Transverse colon (tissue), 4 donors: Measurements from ENCODE around the gene SUSD4. TPM values are rescaled to one million over a fixed set of nuclear protein-coding genes. Genes with fewer than 3 reads are reported as not detected.

Experiments used
- DNase-seq: peaks from one replicate; pipeline ENCODE4 v3.0.0-alpha.2; 2019
- H3K27ac ChIP-seq, 4 donors: fragments of 200-600 bp; sonication (generic); 2 replicates each; pipeline ENCODE4 v1.5.1; 2016 to 2018; ENCODE audit warnings: inconsistent platforms in 4 of 4
- H3K27me3 ChIP-seq: fragments of 200-600 bp; sonication (generic); 2 replicates; pipeline ENCODE4 v1.5.1; 2017; ENCODE audit warnings: inconsistent platforms
- H3K36me3 ChIP-seq, 4 donors: fragments of 200-600 bp; sonication (generic); 2 replicates each; pipeline ENCODE4 v1.5.1; 2017 to 2019; ENCODE audit warnings: inconsistent platforms in 4 of 4
- H3K4me1 ChIP-seq, 4 donors: fragments of 200-600 bp; sonication (generic); 2 replicates each; pipeline ENCODE4 v1.5.1; 2017 to 2020; ENCODE audit warnings: inconsistent platforms in 4 of 4
- H3K4me3 ChIP-seq, 4 donors: fragments of 200-600 bp; sonication (generic); 1 replicate in 1 of 4; 2 replicates in 3 of 4; pipeline versions ENCODE4 v1.5.1 to v1.6.1; 2017 to 2019; ENCODE audit warnings: inconsistent platforms in 4 of 4
- H3K9me3 ChIP-seq, 2 donors: fragments of 200-600 bp; sonication (generic); 2 replicates each; pipeline ENCODE4 v1.5.1; 2017 to 2019; ENCODE audit warnings: inconsistent platforms in 2 of 2
- EP300 ChIP-seq: sonication (generic); formaldehyde crosslinking; IDR thresholded peaks from one replicate; pipeline ENCODE4 v1.6.1; 2017; ENCODE audit warnings: antibody characterized with exemption, low read depth
- POLR2A ChIP-seq: fragments of 450-650 bp; IDR thresholded peaks from one replicate; pipeline ENCODE4 v1.6.1; 2016; ENCODE audit warnings: antibody characterized with exemption, mild to moderate bottlenecking, moderate library complexity
- POLR2AphosphoS5 ChIP-seq, 3 donors: sonication (generic); formaldehyde crosslinking; IDR thresholded peaks; one replicate each; pipeline ENCODE4 v1.6.1; 2016; ENCODE audit warnings: antibody characterized with exemption in 3 of 3
- WGBS, 2 donors: methylation state at CpG; one replicate each; pipeline ENCODE4 v1.1.5; 2018; ENCODE audit warnings: low coverage in 1 of 2; 5-methylcytosine and 5-hydroxymethylcytosine counted together
- in situ Hi-C, 4 donors: fragments of 200-750 bp; cut with MboI; loops; one replicate each; pipeline versions ENCODE4 v1.15.0 to v1.15.1; 2017; ENCODE audit warnings: low sequenced_read_pairs in 3 of 4, low pct_ligation_motif_present in 1 of 4, low pct_unique_long_range_greater_than_20kb in 1 of 4
- intact Hi-C: fragments of 100-400 bp; cut with DNase I; formaldehyde crosslinking; loops from one replicate; pipeline ENCODE4 v1.15.1; 2023; ENCODE audit warnings: low total_unique reads
- total RNA-seq, 4 donors: library from RNA; depleted of rRNA; stranded (reverse); fragments of >200 nt; gene quantifications; one replicate each; pipeline ENCODE4 v1.1.0, GENCODE V29; 2016
- TF ChIP-seq, protein P1 (sequence below), 5 experiments: fragments of 200-600 bp in 3 of 5; fragments of 450-650 bp in 2 of 5; sonication (generic) in 3 of 5; IDR thresholded peaks; 1 replicate in 2 of 5; 2 replicates in 3 of 5; pipeline ENCODE4 v1.5.1; 2016 to 2017; ENCODE audit warnings: antibody characterized with exemption in 5 of 5, inconsistent platforms in 3 of 5, mild to moderate bottlenecking in 2 of 5, moderate library complexity in 1 of 5

SUSD4 gene
- total RNA-seq, 4 donors from 2014 or later: 0.32 to 1.2 TPM; not detected in 2

GRCh38 chr1:223312705-223313414, 51.1 kb downstream of the SUSD4 start:
- TF ChIP-seq, protein P1, sequence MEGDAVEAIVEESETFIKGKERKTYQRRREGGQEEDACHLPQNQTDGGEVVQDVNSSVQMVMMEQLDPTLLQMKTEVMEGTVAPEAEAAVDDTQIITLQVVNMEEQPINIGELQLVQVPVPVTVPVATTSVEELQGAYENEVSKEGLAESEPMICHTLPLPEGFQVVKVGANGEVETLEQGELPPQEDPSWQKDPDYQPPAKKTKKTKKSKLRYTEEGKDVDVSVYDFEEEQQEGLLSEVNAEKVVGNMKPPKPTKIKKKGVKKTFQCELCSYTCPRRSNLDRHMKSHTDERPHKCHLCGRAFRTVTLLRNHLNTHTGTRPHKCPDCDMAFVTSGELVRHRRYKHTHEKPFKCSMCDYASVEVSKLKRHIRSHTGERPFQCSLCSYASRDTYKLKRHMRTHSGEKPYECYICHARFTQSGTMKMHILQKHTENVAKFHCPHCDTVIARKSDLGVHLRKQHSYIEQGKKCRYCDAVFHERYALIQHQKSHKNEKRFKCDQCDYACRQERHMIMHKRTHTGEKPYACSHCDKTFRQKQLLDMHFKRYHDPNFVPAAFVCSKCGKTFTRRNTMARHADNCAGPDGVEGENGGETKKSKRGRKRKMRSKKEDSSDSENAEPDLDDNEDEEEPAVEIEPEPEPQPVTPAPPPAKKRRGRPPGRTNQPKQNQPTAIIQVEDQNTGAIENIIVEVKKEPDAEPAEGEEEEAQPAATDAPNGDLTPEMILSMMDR (IDR thresholded peaks at IDR 0.05): no peak
- no peak for TF ChIP-seq EP300
- no peak for TF ChIP-seq POLR2AphosphoS5 (IDR thresholded peaks at IDR 0.05)
- DNase-seq: no peak
- WGBS, 2 donors: 51 to 58% methylated on average over 4 to 5 of the region's 5 CpGs
- H3K27ac ChIP-seq: no peak overlapping the region
- H3K4me3 ChIP-seq: no peak overlapping the region
- in situ Hi-C loops (no loop called here), intact Hi-C loops (no loop called here)
- H3K9me3 ChIP-seq: no peaks in the 10 kb centered on the region
- no peaks in the 10 kb centered on the region for H3K4me1 ChIP-seq
- H3K27me3 ChIP-seq: no peaks in the 10 kb centered on the region
- no peaks in the 10 kb centered on the region for H3K36me3 ChIP-seq

- no peaks in the 10 kb centered on the region for H3K36me3 ChIP-seq
- H3K27ac ChIP-seq: no peak overlapping the region
- no peak for TF ChIP-seq POLR2A
- no peak for TF ChIP-seq EP300
- intact Hi-C loops (no loop called here), in situ Hi-C loops (no loop called here)
- DNase-seq: no peak
- H3K27me3 ChIP-seq: no peaks in the 10 kb centered on the region
- H3K4me1 ChIP-seq: no peaks in the 10 kb centered on the region
- no peaks in the 10 kb centered on the region for H3K9me3 ChIP-seq
- H3K4me3 ChIP-seq: no peak overlapping the region
- WGBS, 2 donors: 80% methylated on average over 2 of the region's 2 CpGs; no CpG with 5 or more reads in 1 of the 2 donors
Measured at GRCh38 chr1:223312273-223312672, 51.7 kb downstream of the SUSD4 start.

- 79 to 87% methylated on average over 3 of the region's 3 CpGs for WGBS, 2 donors
Measured at GRCh38 chr1:223311826-223312225, 52.1 kb downstream of the SUSD4 start.

GRCh38 chr1:223308136-223308535, 55.8 kb downstream of the SUSD4 start:
- H3K27me3 ChIP-seq: no peaks in the 10 kb centered on the region
- intact Hi-C loops (no loop called here), in situ Hi-C loops (no loop called here)
- TF ChIP-seq, protein P1 (IDR thresholded peaks at IDR 0.05): no peak
- 69 to 83% methylated on average over 2 of the region's 2 CpGs for WGBS, 2 donors
- no peaks in the 10 kb centered on the region for H3K9me3 ChIP-seq
- H3K36me3 ChIP-seq: no peaks in the 10 kb centered on the region
- H3K27ac ChIP-seq: no peak overlapping the region
- no peak overlapping the region for H3K4me3 ChIP-seq
- no peaks in the 10 kb centered on the region for H3K4me1 ChIP-seq
- DNase-seq: no peak

More at GRCh38 chr1:223311826-223312225, 52.1 kb downstream of the SUSD4 start:
- no peaks in the 10 kb centered on the region for H3K27me3 ChIP-seq
- no peak for DNase-seq
- no peaks in the 10 kb centered on the region for H3K4me1 ChIP-seq
- TF ChIP-seq, protein P1 (IDR thresholded peaks at IDR 0.05): no peak
- TF ChIP-seq POLR2A (no peak), EP300 (no peak)
- no peaks in the 10 kb centered on the region for H3K9me3 ChIP-seq
- H3K4me3 ChIP-seq: no peak overlapping the region
- no peak overlapping the region for H3K27ac ChIP-seq
- intact Hi-C loops (no loop called here), in situ Hi-C loops (no loop called here)
- no peaks in the 10 kb centered on the region for H3K36me3 ChIP-seq

GRCh38 chr1:223307544-223307943, 56.4 kb downstream of the SUSD4 start:
- no peaks in the 10 kb centered on the region for H3K4me1 ChIP-seq
- H3K27ac ChIP-seq: no peak overlapping the region
- no peak for DNase-seq
- no peak overlapping the region for H3K4me3 ChIP-seq
- in situ Hi-C loops (no loop called here), intact Hi-C loops (no loop called here)
- TF ChIP-seq, protein P1 (IDR thresholded peaks at IDR 0.05): no peak
- TF ChIP-seq POLR2A (no peak), EP300 (no peak), POLR2AphosphoS5 (IDR thresholded peaks at IDR 0.05) (no peak)
- no peaks in the 10 kb centered on the region for H3K36me3 ChIP-seq
- H3K9me3 ChIP-seq: no peaks in the 10 kb centered on the region
- no peaks in the 10 kb centered on the region for H3K27me3 ChIP-seq
- WGBS, 2 donors: 94 to 96% methylated on average over 4 to 5 of the region's 5 CpGs
